Stomach (tissue), 9 donors: Measurements from ENCODE around the gene MYLK2. TPM values are rescaled to one million over a fixed set of nuclear protein-coding genes. Genes with fewer than 3 reads are reported as not detected.
A peak's percentile ranks its signal among the peaks of the same experiment; 100 is the strongest.

Source experiments
- DNase-seq, 2 donors: peaks; one replicate each; pipeline versions ENCODE4 v3.0.0 to v3.0.0-alpha.2; 2013 to 2019
- H3K27ac ChIP-seq, 5 donors: fragments of 200-600 bp in 4 of 5; sonication (generic) in 4 of 5; one replicate each; pipeline ENCODE4 v1.5.1; 2013 to 2019; ENCODE audit warnings: mild to moderate bottlenecking in 1 of 5, moderate library complexity in 1 of 5
- H3K27me3 ChIP-seq, 3 donors: fragments of 200-600 bp; sonication (generic); one replicate each; pipeline ENCODE4 v1.5.1; 2017 to 2019; ENCODE audit warnings: mixed run types in 1 of 3
- H3K36me3 ChIP-seq, 4 donors: fragments of 200-600 bp; sonication (generic); 1 replicate in 3 of 4; 2 replicates in 1 of 4; pipeline ENCODE4 v1.5.1; 2016 to 2019
- H3K4me1 ChIP-seq, 4 donors: fragments of 200-600 bp; sonication (generic); one replicate each; pipeline ENCODE4 v1.5.1; 2016 to 2019
- H3K4me3 ChIP-seq, 4 donors: fragments of 200-600 bp; sonication (generic) in 3 of 4; one replicate each; pipeline ENCODE4 v1.5.1; 2016 to 2019; ENCODE audit warnings: mild to moderate bottlenecking in 1 of 4
- H3K9me3 ChIP-seq, 4 donors: fragments of 200-600 bp; sonication (generic); one replicate each; pipeline ENCODE4 v1.5.1; 2016 to 2019
- CTCF ChIP-seq, 7 experiments: fragments of 450-650 bp in 4 of 7; fragments of 200-600 bp in 3 of 7; sonication (generic) in 3 of 7; IDR thresholded peaks; one replicate each; pipeline ENCODE4 v1.5.1; 2016 to 2019; ENCODE audit warnings: antibody characterized with exemption in 7 of 7, control low read depth in 2 of 7, mild to moderate bottlenecking in 1 of 7
- EP300 ChIP-seq: sonication (generic); formaldehyde crosslinking; IDR thresholded peaks from one replicate; pipeline ENCODE4 v1.6.1; 2017; ENCODE audit warnings: antibody characterized with exemption
- POLR2A ChIP-seq, 4 donors: fragments of 450-650 bp; IDR thresholded peaks; one replicate each; pipeline ENCODE4 v1.6.1; 2016; ENCODE audit warnings: antibody characterized with exemption in 4 of 4, control low read depth in 2 of 4, mild to moderate bottlenecking in 1 of 4, moderate library complexity in 1 of 4
- POLR2AphosphoS5 ChIP-seq, 3 donors: sonication (generic); formaldehyde crosslinking; IDR thresholded peaks; one replicate each; pipeline ENCODE4 v1.6.1; 2016; ENCODE audit warnings: antibody characterized with exemption in 3 of 3
- WGBS, 5 donors: extraction: QIAGEN DNeasy Blood & Tissue Kit in 3 of 5; methylation state at CpG; one replicate each; pipeline versions ENCODE4 v1.1.5 to v1.1.7; 2013 to 2018; 5-methylcytosine and 5-hydroxymethylcytosine counted together
- intact Hi-C: fragments of 100-400 bp; cut with DNase I; formaldehyde crosslinking; loops from one replicate; pipeline ENCODE4 v1.15.1; 2023; ENCODE audit warnings: low total_unique reads
- polyA plus RNA-seq, 3 donors: library from polyadenylated mRNA; stranded (reverse); fragments of 200-250 nt; gene quantifications; one replicate each; pipeline ENCODE4 v1.2.3, GENCODE V29; 2013
- total RNA-seq, 5 donors: library from RNA; depleted of rRNA; stranded (reverse); fragments of >200 nt; gene quantifications; one replicate each; pipeline versions ENCODE4 v1.1.0 to v1.2.3, GENCODE V29; 2014 to 2016
- donor health status: healthy with polysubstance abuse.
- donor health status: Bipolar disorder and iron deficiency.
- donor health status: healthy.

MYLK2 gene
- total and polyA plus RNA-seq, 8 donors = 0.19 to 0.45 (median 0.37) TPM; not detected in 3

- Histone ChIP-seq H3K4me1 (peaks cover 10 to 35% (median 17%) of the 10 kb centered on the region in 4 donors), H3K4me3 (no peak overlapping the region), H3K36me3 (no peaks in the 10 kb centered on the region), H3K27ac (no peak overlapping the region), H3K27me3 (peaks cover 0 to 20% (median 0%) of the 10 kb centered on the region in 3 donors), H3K9me3 (no peaks in the 10 kb centered on the region)
- no peak for TF ChIP-seq POLR2AphosphoS5 (IDR thresholded peaks at IDR 0.05)
- no peak for TF ChIP-seq POLR2A (IDR thresholded peaks at IDR 0.05)
- no peak for TF ChIP-seq EP300
- no peak for TF ChIP-seq CTCF (IDR thresholded peaks at IDR 0.05)
- intact Hi-C loops = no loop called here
- DNase-seq = no peak
- 50 to 66% (median 57%) methylated on average over 1 to 20 of the region's 20 CpGs for WGBS, 5 donors
These were observed 14.9 kb downstream of the MYLK2 start for GRCh38 chr20:31833931-31834521.

- intact Hi-C loops = no loop called here
- H3K4me3 ChIP-seq = no peak overlapping the region
- no peaks in the 10 kb centered on the region for H3K9me3 ChIP-seq
- H3K36me3 ChIP-seq = no peaks in the 10 kb centered on the region
- TF ChIP-seq POLR2A (IDR thresholded peaks at IDR 0.05) = no peak
- no peak for TF ChIP-seq EP300
- no peak for TF ChIP-seq POLR2AphosphoS5 (IDR thresholded peaks at IDR 0.05)
- peaks cover 10 to 36% (median 17%) of the 10 kb centered on the region in 4 donors for H3K4me1 ChIP-seq
- H3K27ac ChIP-seq = no peak overlapping the region
- H3K27me3 ChIP-seq = peaks cover 0 to 17% (median 0%) of the 10 kb centered on the region in 3 donors
- DNase-seq = no peak
- WGBS, 5 donors = 69 to 87% (median 81%) methylated on average over 8 to 9 of the region's 9 CpGs
These were observed 16.4 kb downstream of the MYLK2 start for GRCh38 chr20:31835554-31835953.

GRCh38 chr20:31835977-31836852, 17.1 kb downstream of the MYLK2 start:
- Histone ChIP-seq H3K27ac (peak overlapping the region in 1 of 5 donors; percentile 46), H3K4me1 (peaks cover 10 to 36% (median 17%) of the 10 kb centered on the region in 4 donors), H3K4me3 (no peak overlapping the region), H3K27me3 (peaks cover 0 to 10% (median 0%) of the 10 kb centered on the region in 3 donors), H3K36me3 (no peaks in the 10 kb centered on the region), H3K9me3 (no peaks in the 10 kb centered on the region)
- peak; percentile 65 to 82 for DNase-seq
- TF ChIP-seq EP300 (no peak), POLR2A (IDR thresholded peaks at IDR 0.05) (no peak), POLR2AphosphoS5 (IDR thresholded peaks at IDR 0.05) (peak in 2 of 3 donors; percentile 40 to 59)
- 33 to 47% (median 36%) methylated on average over 11 to 14 of the region's 14 CpGs for WGBS, 5 donors
- intact Hi-C loops = no loop called here

- Histone ChIP-seq H3K36me3 (no peaks in the 10 kb centered on the region), H3K27me3 (peaks cover 0 to 7% (median 0%) of the 10 kb centered on the region in 3 donors), H3K27ac (no peak overlapping the region), H3K4me3 (no peak overlapping the region), H3K9me3 (no peaks in the 10 kb centered on the region), H3K4me1 (peaks cover 12 to 40% (median 21%) of the 10 kb centered on the region in 4 donors)
- TF ChIP-seq CTCF (IDR thresholded peaks at IDR 0.05) (no peak), EP300 (no peak), POLR2AphosphoS5 (IDR thresholded peaks at IDR 0.05) (no peak), POLR2A (IDR thresholded peaks at IDR 0.05) (no peak)
- intact Hi-C loops = no loop called here
- peak in 1 of 2 donors; percentile 58 for DNase-seq
- WGBS, 5 donors = 68 to 80% (median 79%) methylated on average over 5 of the region's 5 CpGs
These were observed 17.9 kb downstream of the MYLK2 start for GRCh38 chr20:31836853-31837608.
